Liver (tissue), 9 donors: ENCODE data around the gene XRCC2. TPM values are rescaled to one million over a fixed set of nuclear protein-coding genes. Genes with fewer than 3 reads are reported as not detected.

Experiments used
- DNase-seq: peaks from one replicate; pipeline ENCODE4 v3.0.0-alpha.2; 2017; ENCODE audit warnings: low spot score
- H3K27ac ChIP-seq, 2 donors: one replicate each; pipeline ENCODE4 v1.7.0; 2013; ENCODE audit warnings: inconsistent platforms in 2 of 2, low read length in 2 of 2, control low read depth in 1 of 2, low read depth in 1 of 2, mild to moderate bottlenecking in 1 of 2
- H3K27me3 ChIP-seq, 4 donors: one replicate each; pipeline versions ENCODE4 v1.6.1 to v1.7.0; 2013; ENCODE audit warnings: low read length in 3 of 4, inconsistent platforms in 1 of 4, mild to moderate bottlenecking in 1 of 4, moderate library complexity in 1 of 4; ENCODE audit not compliant: control insufficient read depth in 4 of 4, insufficient read depth in 4 of 4
- H3K36me3 ChIP-seq, 4 donors: one replicate each; pipeline versions ENCODE4 v1.6.1 to v1.7.0; 2013; ENCODE audit warnings: low read length in 3 of 4, mild to moderate bottlenecking in 3 of 4, low read depth in 1 of 4, moderate library complexity in 1 of 4; ENCODE audit not compliant: control insufficient read depth in 4 of 4, insufficient read depth in 3 of 4
- H3K4me1 ChIP-seq, 4 donors: one replicate each; pipeline versions ENCODE4 v1.6.1 to v1.7.0; 2013; ENCODE audit warnings: low read length in 3 of 4, mild to moderate bottlenecking in 3 of 4, moderate library complexity in 1 of 4; ENCODE audit not compliant: control insufficient read depth in 4 of 4, insufficient read depth in 4 of 4
- H3K4me3 ChIP-seq, 3 donors: one replicate each; pipeline versions ENCODE4 v1.6.1 to v1.7.0; 2013; ENCODE audit warnings: low read length in 3 of 3, control low read depth in 1 of 3, low read depth in 1 of 3, mild to moderate bottlenecking in 1 of 3
- H3K9ac ChIP-seq, 2 donors: one replicate each; pipeline ENCODE4 v1.7.0; 2013; ENCODE audit warnings: low read length in 2 of 2, mild to moderate bottlenecking in 2 of 2, moderate library complexity in 2 of 2, control low read depth in 1 of 2, low read depth in 1 of 2
- H3K9me3 ChIP-seq, 4 donors: one replicate each; pipeline versions ENCODE4 v1.6.1 to v1.7.0; 2013; ENCODE audit warnings: low read length in 3 of 4; ENCODE audit not compliant: control insufficient read depth in 4 of 4
- ATF3 ChIP-seq: IDR thresholded peaks from 2 replicates; pipeline ENCODE4 v1.6.1; 2016; ENCODE audit warnings: antibody characterized with exemption
- CTCF ChIP-seq: fragments of 150-350 bp; IDR thresholded peaks from 2 replicates; pipeline ENCODE4 v1.5.1; 2017; ENCODE audit warnings: improper control_type of control experiment, low read depth, low read length; ENCODE audit not compliant: missing input control
- EGR1 ChIP-seq, 2 donors: IDR thresholded peaks; 2 replicates each; pipeline ENCODE4 v1.6.1; 2016 to 2018; ENCODE audit warnings: antibody characterized with exemption in 2 of 2, low read depth in 2 of 2
- FOXA1 ChIP-seq: IDR thresholded peaks from 2 replicates; pipeline ENCODE4 v1.6.1; 2016; ENCODE audit warnings: antibody characterized with exemption
- FOXA2 ChIP-seq: IDR thresholded peaks from 2 replicates; pipeline ENCODE4 v1.6.1; 2016; ENCODE audit warnings: antibody characterized with exemption
- GABPA ChIP-seq, 2 donors: IDR thresholded peaks in 1 of 2; conservative IDR thresholded peaks in 1 of 2; 2 replicates each; pipeline ENCODE4 v1.6.1; 2016; ENCODE audit warnings: antibody characterized with exemption in 2 of 2, mild to moderate bottlenecking in 1 of 2, moderate library complexity in 1 of 2
- HNF4A ChIP-seq, 2 donors: conservative IDR thresholded peaks; 2 replicates each; pipeline ENCODE4 v1.6.1; 2016; ENCODE audit warnings: antibody characterized with exemption in 2 of 2, mild to moderate bottlenecking in 2 of 2
- HNF4G ChIP-seq: IDR thresholded peaks from 2 replicates; pipeline ENCODE4 v1.6.1; 2016; ENCODE audit warnings: antibody characterized with exemption
- JUND ChIP-seq, 2 donors: IDR thresholded peaks; 2 replicates each; pipeline ENCODE4 v1.6.1; 2016; ENCODE audit warnings: antibody characterized with exemption in 2 of 2
- NR2F2 ChIP-seq: IDR thresholded peaks from 2 replicates; pipeline ENCODE4 v1.6.1; 2016; ENCODE audit warnings: antibody characterized with exemption
- RAD21 ChIP-seq, 2 donors: IDR thresholded peaks; 2 replicates each; pipeline ENCODE4 v1.6.1; 2016; ENCODE audit warnings: antibody characterized with exemption in 2 of 2, mild to moderate bottlenecking in 2 of 2
- REST ChIP-seq: IDR thresholded peaks from 2 replicates; pipeline ENCODE4 v1.6.1; 2016; ENCODE audit warnings: antibody characterized with exemption, mild to moderate bottlenecking
- RXRA ChIP-seq, 2 donors: IDR thresholded peaks; 2 replicates each; pipeline ENCODE4 v1.6.1; 2017 to 2018; ENCODE audit warnings: antibody characterized with exemption in 2 of 2, mild to moderate bottlenecking in 1 of 2
- SP1 ChIP-seq: IDR thresholded peaks from 2 replicates; pipeline ENCODE4 v1.6.1; 2018; ENCODE audit warnings: antibody characterized with exemption, mild to moderate bottlenecking
- TAF1 ChIP-seq: conservative IDR thresholded peaks from 2 replicates; pipeline ENCODE4 v1.6.1; 2016; ENCODE audit warnings: antibody characterized with exemption, mild to moderate bottlenecking
- YY1 ChIP-seq: IDR thresholded peaks from 2 replicates; pipeline ENCODE4 v1.6.1; 2016; ENCODE audit warnings: antibody characterized with exemption, mild to moderate bottlenecking
- ZBTB33 ChIP-seq: IDR thresholded peaks from 2 replicates; pipeline ENCODE4 v1.6.1; 2016; ENCODE audit warnings: antibody characterized with exemption
- WGBS: extraction: QIAGEN DNeasy Blood & Tissue Kit; methylation state at CpG from one replicate; pipeline ENCODE4 v1.1.7; 2013; 5-methylcytosine and 5-hydroxymethylcytosine counted together
- polyA plus RNA-seq, 2 donors: library from polyadenylated mRNA; stranded (reverse) in 1 of 2; unstranded in 1 of 2; fragments of 200-250 nt in 1 of 2; fragments of >200 nt in 1 of 2; fragmentation: Nextera tagmentation in 1 of 2; extraction: Ambion mirVana in 1 of 2; gene quantifications; one replicate each; pipeline versions ENCODE4 v1.2.1 to v1.2.3, GENCODE V29; 2013 to 2015
- total RNA-seq, 2 donors: library from RNA; depleted of rRNA; stranded (reverse); fragments of >200 nt; gene quantifications; one replicate each; pipeline ENCODE4 v1.2.3, GENCODE V29; 2014
- TF ChIP-seq, protein P1 (sequence below): IDR thresholded peaks from 2 replicates; pipeline ENCODE4 v1.6.1; 2016; ENCODE audit warnings: antibody characterized with exemption
- donor health status: healthy.
- donor health status: healthy.
- donor health status: healthy.
- donor health status: healthy.
- donor health status: healthy.

The XRCC2 gene
- total and polyA plus RNA-seq, 4 donors = 0.08 to 6.2 (median 0.23) TPM

- no peaks in the 10 kb centered on the region for H3K9me3 ChIP-seq
- H3K9ac ChIP-seq = no peak overlapping the region
- TF ChIP-seq JUND (IDR thresholded peaks at IDR 0.05) = no peak
- no peaks in the 10 kb centered on the region for H3K4me1 ChIP-seq
- WGBS = 75% methylated on average over 4 of the region's 4 CpGs
- no peak for DNase-seq
- no peak overlapping the region for H3K4me3 ChIP-seq
- H3K27ac ChIP-seq = no peak overlapping the region
- H3K36me3 ChIP-seq = no peaks in the 10 kb centered on the region
- no peaks in the 10 kb centered on the region for H3K27me3 ChIP-seq
Measured at GRCh38 chr7:152608656-152609055, 67.3 kb downstream of the XRCC2 start.

GRCh38 chr7:152608208-152608607 is 67.7 kb downstream of the XRCC2 start:
- H3K4me1 ChIP-seq = no peaks in the 10 kb centered on the region
- no peak overlapping the region for H3K4me3 ChIP-seq
- DNase-seq = no peak
- H3K27ac ChIP-seq = no peak overlapping the region
- H3K27me3 ChIP-seq = no peaks in the 10 kb centered on the region
- 75% methylated on average over 10 of the region's 10 CpGs for WGBS
- no peaks in the 10 kb centered on the region for H3K9me3 ChIP-seq
- no peak for TF ChIP-seq ATF3
- no peak for TF ChIP-seq GABPA (IDR thresholded peaks at IDR 0.05 in 1 of 2, conservative IDR thresholded peaks at IDR 0.05 in 1 of 2)
- TF ChIP-seq EGR1 (IDR thresholded peaks at IDR 0.05; ENCODE audit: low read depth in 2 of 2) = no peak
- no peak for TF ChIP-seq SP1
- TF ChIP-seq HNF4A (conservative IDR thresholded peaks at IDR 0.05) = no peak
- TF ChIP-seq FOXA1 = no peak
- TF ChIP-seq JUND (IDR thresholded peaks at IDR 0.05) = no peak
- H3K9ac ChIP-seq = no peak overlapping the region
- H3K36me3 ChIP-seq = no peaks in the 10 kb centered on the region

DNA sequence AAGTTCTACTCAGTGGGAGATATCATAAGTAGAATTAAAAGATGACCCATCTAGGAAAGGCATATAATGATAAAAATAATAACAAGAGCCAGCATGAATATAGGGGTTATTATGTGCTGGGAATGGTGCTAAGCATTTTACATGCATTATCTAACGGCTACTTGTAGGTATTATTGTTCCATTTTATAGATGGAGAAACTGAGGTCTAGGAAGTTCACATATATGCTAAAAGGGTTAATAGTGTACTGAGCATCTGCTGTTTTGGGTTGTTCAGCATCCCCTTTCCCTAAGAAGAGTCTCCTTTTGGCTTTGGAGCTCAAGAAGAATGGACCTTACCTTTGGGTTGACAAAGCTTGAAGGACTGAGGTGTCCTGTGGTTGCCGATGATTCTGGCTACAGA is 68.9 kb downstream of the XRCC2 start:
- Histone ChIP-seq H3K4me3 (no peak overlapping the region), H3K4me1 (no peaks in the 10 kb centered on the region), H3K9ac (no peak overlapping the region), H3K9me3 (no peaks in the 10 kb centered on the region), H3K36me3 (no peaks in the 10 kb centered on the region), H3K27me3 (no peaks in the 10 kb centered on the region), H3K27ac (no peak overlapping the region)
- TF ChIP-seq HNF4G = no peak
- TF ChIP-seq JUND (IDR thresholded peaks at IDR 0.05) = no peak
- no peak for TF ChIP-seq ZBTB33
- TF ChIP-seq, protein P1, sequence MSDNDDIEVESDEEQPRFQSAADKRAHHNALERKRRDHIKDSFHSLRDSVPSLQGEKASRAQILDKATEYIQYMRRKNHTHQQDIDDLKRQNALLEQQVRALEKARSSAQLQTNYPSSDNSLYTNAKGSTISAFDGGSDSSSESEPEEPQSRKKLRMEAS = no peak
- no peak for TF ChIP-seq CTCF
- TF ChIP-seq ATF3 = no peak
- no peak for TF ChIP-seq SP1
- no peak for TF ChIP-seq REST
- no peak for TF ChIP-seq TAF1
- TF ChIP-seq EGR1 (IDR thresholded peaks at IDR 0.05; ENCODE audit: low read depth in 2 of 2) = no peak
- TF ChIP-seq FOXA1 = no peak
- no peak for TF ChIP-seq YY1
- TF ChIP-seq GABPA (IDR thresholded peaks at IDR 0.05 in 1 of 2, conservative IDR thresholded peaks at IDR 0.05 in 1 of 2) = no peak
- no peak for TF ChIP-seq RAD21 (IDR thresholded peaks at IDR 0.05)
- TF ChIP-seq NR2F2 = no peak
- TF ChIP-seq FOXA2 = no peak
- no peak for TF ChIP-seq RXRA (IDR thresholded peaks at IDR 0.05)
- 88% methylated on average over 2 of the region's 2 CpGs for WGBS
- DNase-seq = no peak
